Nephron (organoid): ENCODE measurements around the gene DCN.
A peak's percentile ranks its signal among the peaks of the same experiment; 100 is the strongest.

ENCODE experiments used
- H3K27ac Mint-ChIP-seq, 3 experiments: 2 replicates each; pipeline ENCODE4 v1.8.0; 2020; ENCODE audit warnings: mixed read lengths in 3 of 3, mild to moderate bottlenecking in 2 of 3, moderate library complexity in 1 of 3
- H3K27me3 Mint-ChIP-seq: 2 replicates; pipeline ENCODE4 v1.8.0; 2021; ENCODE audit warnings: low read depth, mild to moderate bottlenecking, moderate library complexity, mixed read lengths
- H3K36me3 Mint-ChIP-seq: 2 replicates; pipeline ENCODE4 v1.8.0; 2020; ENCODE audit warnings: low read depth, mixed read lengths
- H3K4me1 Mint-ChIP-seq: 2 replicates; pipeline ENCODE4 v1.8.0; 2020; ENCODE audit warnings: mixed read lengths
- H3K4me3 Mint-ChIP-seq, 3 experiments: 2 replicates each; pipeline ENCODE4 v1.8.0; 2020; ENCODE audit warnings: mild to moderate bottlenecking in 3 of 3, mixed read lengths in 3 of 3, moderate library complexity in 2 of 3
- H3K9me3 Mint-ChIP-seq: 2 replicates; pipeline ENCODE4 v1.8.0; 2020; ENCODE audit warnings: mixed read lengths
- CTCF ChIP-seq, 3 experiments: fragments of 200-600 bp; sonication (generic); IDR thresholded peaks; one replicate each; pipeline ENCODE4 v1.5.0; 2021; ENCODE audit warnings: antibody characterized with exemption in 3 of 3; ENCODE audit not compliant: unreplicated experiment in 3 of 3

Gene DCN

GRCh38 chr12:91219919-91220318 is 37.3 kb upstream of the DCN start:
- no peak for TF ChIP-seq CTCF (IDR thresholded peaks at IDR 0.05; ENCODE audit: unreplicated experiment in 3 of 3)
- H3K4me3 Mint-ChIP-seq: no peak overlapping the region
- H3K27me3 Mint-ChIP-seq: no peaks in the 10 kb centered on the region
- peaks cover 2% of the 10 kb centered on the region for H3K9me3 Mint-ChIP-seq
- no peak overlapping the region for H3K27ac Mint-ChIP-seq
- H3K36me3 Mint-ChIP-seq: no peaks in the 10 kb centered on the region
- peaks cover 4% of the 10 kb centered on the region for H3K4me1 Mint-ChIP-seq

- Mint-ChIP-seq H3K27ac (no peak overlapping the region), H3K9me3 (peaks cover 2% of the 10 kb centered on the region), H3K27me3 (no peaks in the 10 kb centered on the region)
Observed at GRCh38 chr12:91219511-91219910, 36.9 kb upstream of the DCN start.

GRCh38 chr12:91216871-91217270 is 34.3 kb upstream of the DCN start:
- Mint-ChIP-seq H3K4me1 (peaks cover 7% of the 10 kb centered on the region), H3K27me3 (no peaks in the 10 kb centered on the region), H3K36me3 (no peaks in the 10 kb centered on the region), H3K4me3 (no peak overlapping the region), H3K9me3 (peaks cover 6% of the 10 kb centered on the region), H3K27ac (no peak overlapping the region)
- TF ChIP-seq CTCF (IDR thresholded peaks at IDR 0.05; ENCODE audit: unreplicated experiment in 3 of 3): no peak

More at GRCh38 chr12:91219511-91219910, 36.9 kb upstream of the DCN start:
- peaks cover 4% of the 10 kb centered on the region for H3K4me1 Mint-ChIP-seq
- H3K4me3 Mint-ChIP-seq: no peak overlapping the region
- TF ChIP-seq CTCF (IDR thresholded peaks at IDR 0.05; ENCODE audit: unreplicated experiment in 3 of 3): no peak
- no peaks in the 10 kb centered on the region for H3K36me3 Mint-ChIP-seq

- peaks cover 6% of the 10 kb centered on the region for H3K9me3 Mint-ChIP-seq
- H3K27ac Mint-ChIP-seq: peak overlapping the region; percentile 58 to 89 (median 81)
- H3K36me3 Mint-ChIP-seq: no peaks in the 10 kb centered on the region
- no peaks in the 10 kb centered on the region for H3K27me3 Mint-ChIP-seq
- H3K4me3 Mint-ChIP-seq: no peak overlapping the region
- no peak for TF ChIP-seq CTCF (IDR thresholded peaks at IDR 0.05; ENCODE audit: unreplicated experiment in 3 of 3)
- peaks cover 15% of the 10 kb centered on the region for H3K4me1 Mint-ChIP-seq
Observed at GRCh38 chr12:91215940-91216454, 33.4 kb upstream of the DCN start.

- Mint-ChIP-seq H3K9me3 (peaks cover 13% of the 10 kb centered on the region), H3K27ac (peak overlapping the region; percentile 9 to 79 (median 27)), H3K27me3 (no peaks in the 10 kb centered on the region), H3K4me1 (peaks cover 17% of the 10 kb centered on the region), H3K4me3 (no peak overlapping the region), H3K36me3 (peaks cover 4% of the 10 kb centered on the region)
- no peak for TF ChIP-seq CTCF (IDR thresholded peaks at IDR 0.05; ENCODE audit: unreplicated experiment in 3 of 3)
Observed at GRCh38 chr12:91211866-91212265, 29.2 kb upstream of the DCN start.

GRCh38 chr12:91210618-91211017 is 28.0 kb upstream of the DCN start:
- H3K4me3 Mint-ChIP-seq: no peak overlapping the region
- peaks cover 4% of the 10 kb centered on the region for H3K36me3 Mint-ChIP-seq
- H3K27me3 Mint-ChIP-seq: no peaks in the 10 kb centered on the region

More at GRCh38 chr12:91210618-91211017, 28.0 kb upstream of the DCN start:
- peak overlapping the region; percentile 25 to 79 (median 27) for H3K27ac Mint-ChIP-seq
- peaks cover 18% of the 10 kb centered on the region for H3K4me1 Mint-ChIP-seq
- TF ChIP-seq CTCF (IDR thresholded peaks at IDR 0.05; ENCODE audit: unreplicated experiment in 3 of 3): no peak
- peaks cover 13% of the 10 kb centered on the region for H3K9me3 Mint-ChIP-seq
